ENCODE results near the gene CRMP1.

DNA sequence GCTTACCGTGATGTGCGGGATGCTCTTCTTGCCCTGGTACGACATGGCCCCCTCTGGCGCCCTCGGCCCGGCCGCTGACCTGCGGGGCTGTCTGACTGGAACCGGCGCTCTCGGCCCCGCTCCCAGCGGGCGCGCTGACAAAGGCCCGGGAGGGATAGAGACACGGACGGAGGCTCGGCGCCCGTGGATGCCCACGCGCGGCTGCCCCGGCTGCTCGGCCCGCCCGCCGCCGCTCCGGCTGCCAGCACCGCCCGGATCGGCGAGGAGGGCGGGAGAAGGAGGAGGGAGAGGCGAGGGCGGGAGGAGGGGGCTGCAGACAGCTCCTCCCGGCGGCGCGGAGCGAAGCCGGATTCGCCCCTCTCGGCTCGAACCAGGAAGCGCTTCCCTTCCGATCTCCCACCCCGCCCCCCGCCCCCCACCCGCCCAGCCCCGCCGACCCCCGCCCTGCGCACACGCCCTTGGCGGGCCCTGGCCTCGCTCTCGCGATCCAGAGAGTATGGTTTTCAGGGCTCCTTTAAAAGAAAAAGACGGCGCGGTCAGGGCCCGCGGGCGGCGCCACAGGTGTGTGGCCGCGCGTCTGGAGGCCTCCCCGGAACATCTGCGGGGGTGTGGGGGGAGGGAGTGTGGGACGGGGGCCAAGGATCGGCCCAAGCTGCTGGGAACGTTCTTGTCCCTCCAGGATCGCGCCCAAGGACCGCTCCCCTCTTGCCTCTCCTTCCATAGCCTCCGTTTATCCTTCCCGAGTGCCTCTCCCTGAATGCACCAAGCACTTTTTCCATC lies 4.5 kb downstream of the CRMP1 start:
- TF ChIP-seq, protein P1, sequence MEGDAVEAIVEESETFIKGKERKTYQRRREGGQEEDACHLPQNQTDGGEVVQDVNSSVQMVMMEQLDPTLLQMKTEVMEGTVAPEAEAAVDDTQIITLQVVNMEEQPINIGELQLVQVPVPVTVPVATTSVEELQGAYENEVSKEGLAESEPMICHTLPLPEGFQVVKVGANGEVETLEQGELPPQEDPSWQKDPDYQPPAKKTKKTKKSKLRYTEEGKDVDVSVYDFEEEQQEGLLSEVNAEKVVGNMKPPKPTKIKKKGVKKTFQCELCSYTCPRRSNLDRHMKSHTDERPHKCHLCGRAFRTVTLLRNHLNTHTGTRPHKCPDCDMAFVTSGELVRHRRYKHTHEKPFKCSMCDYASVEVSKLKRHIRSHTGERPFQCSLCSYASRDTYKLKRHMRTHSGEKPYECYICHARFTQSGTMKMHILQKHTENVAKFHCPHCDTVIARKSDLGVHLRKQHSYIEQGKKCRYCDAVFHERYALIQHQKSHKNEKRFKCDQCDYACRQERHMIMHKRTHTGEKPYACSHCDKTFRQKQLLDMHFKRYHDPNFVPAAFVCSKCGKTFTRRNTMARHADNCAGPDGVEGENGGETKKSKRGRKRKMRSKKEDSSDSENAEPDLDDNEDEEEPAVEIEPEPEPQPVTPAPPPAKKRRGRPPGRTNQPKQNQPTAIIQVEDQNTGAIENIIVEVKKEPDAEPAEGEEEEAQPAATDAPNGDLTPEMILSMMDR (conservative IDR thresholded peaks at IDR 0.05) = no peak
- TF ChIP-seq EZH2 (IDR thresholded peaks at IDR 0.05; ENCODE audit: low read depth) = no peak

Data from PC-9 (cell line).